HepG2 (cell line): ENCODE results near the gene CRIP1. TPM values are rescaled to one million over a fixed set of nuclear protein-coding genes. Genes with fewer than 3 reads are reported as not detected.

Experiments
- ATAC-seq: fragments of 200-7000 bp; cut with Tn5 transposase; 3 replicates; pipeline ENCODE4 v1.9.1; 2020; ENCODE audit warnings: mild to moderate bottlenecking, moderate library complexity
- BruUV-seq: library from RNA; stranded (reverse); fragments of 400-500 nt; replicated peaks from 2 replicates; lab custom pipeline; 2021; lab: Mats Ljungman, UMichigan
- CTCF ChIA-PET: fragments of 300-600 bp; formaldehyde crosslinking; extraction: SDS; loops from one replicate; lab custom pipeline; 2021; ENCODE audit warnings: low total read pairs, inconsistent platforms, low intra/inter-chr PET ratio; lab: Yijun Ruan, JAX
- POLR2A ChIA-PET: fragments of 350-600 bp; sonication (Branson Sonifier 250); formaldehyde crosslinking; loops from one replicate; lab custom pipeline; 2020; ENCODE audit warnings: antibody characterized with exemption, inconsistent platforms; lab: Yijun Ruan, JAX
- DNase-seq: peaks from one replicate; pipeline ENCODE4 v3.0.0-alpha.2; 2015; ENCODE audit warnings: low spot score
- FAIRE-seq: peaks from 3 replicates; lab custom pipeline; 2011; peaks lifted over from hg19 to GRCh38; lab: Jason Lieb, UNC
- H2AFZ ChIP-seq: one replicate; pipeline ENCODE4 v1.6.1; 2011; ENCODE audit warnings: low read length, inconsistent platforms
- H3K27ac ChIP-seq: fragments of 300-600 bp; 3 replicates; pipeline ENCODE4 v1.8.0; 2011; ENCODE audit warnings: mixed run types, mild to moderate bottlenecking, mixed read lengths, low read length, inconsistent platforms; ENCODE audit not compliant: insufficient read depth; ENCODE audit errors: extremely low read length
- H3K27me3 ChIP-seq, 2 experiments: fragments of 200-600 bp in 1 of 2; 2 replicates in 1 of 2; 3 replicates in 1 of 2; pipeline versions ENCODE4 v1.6.0 to v1.8.0; 2011; ENCODE audit warnings: low read length in 2 of 2, mild to moderate bottlenecking in 2 of 2, moderate library complexity in 2 of 2, inconsistent platforms in 1 of 2; ENCODE audit not compliant: insufficient read depth in 2 of 2, control insufficient read depth in 1 of 2
- H3K36me3 ChIP-seq, 2 experiments: fragments of 200-600 bp in 1 of 2; replicated peaks in 1 of 2; 2 replicates in 1 of 2; 3 replicates in 1 of 2; pipeline versions ENCODE4 v1.5.1 to v1.8.0; 2011; ENCODE audit warnings: low read length in 2 of 2, inconsistent platforms in 1 of 2; ENCODE audit not compliant: insufficient read depth in 2 of 2, control insufficient read depth in 1 of 2
- H3K4me1 ChIP-seq: 2 replicates; pipeline ENCODE4 v1.5.1; 2012; ENCODE audit warnings: low read length, inconsistent platforms; ENCODE audit not compliant: insufficient read depth
- H3K4me2 ChIP-seq: 2 replicates; pipeline ENCODE4 v1.6.0; 2011; ENCODE audit warnings: low read depth, low read length, inconsistent platforms
- H3K4me3 ChIP-seq, 3 experiments: fragments of 200-600 bp in 1 of 3; sonication (generic), shearing (Covaris generic) in 1 of 3; replicated peaks in 1 of 3; 2 replicates each; pipeline ENCODE4 v1.5.1; 2011 to 2016; ENCODE audit warnings: low read length in 3 of 3, inconsistent platforms in 2 of 3, low read depth in 2 of 3, mild to moderate bottlenecking in 2 of 3, control low read depth in 1 of 3, mixed read lengths in 1 of 3; ENCODE audit not compliant: insufficient read depth in 1 of 3
- H3K79me2 ChIP-seq: one replicate; pipeline ENCODE4 v1.6.1; 2011; ENCODE audit warnings: low read length, inconsistent platforms; ENCODE audit not compliant: insufficient read depth
- H3K9ac ChIP-seq: 2 replicates; pipeline ENCODE4 v1.6.0; 2011; ENCODE audit warnings: mild to moderate bottlenecking, low read depth, low read length, inconsistent platforms; ENCODE audit not compliant: insufficient read depth
- H3K9me3 ChIP-seq: 2 replicates; pipeline ENCODE4 v1.5.1; 2012; ENCODE audit warnings: mild to moderate bottlenecking, low read length
- H4K20me1 ChIP-seq: 2 replicates; pipeline ENCODE4 v1.6.0; 2011; ENCODE audit warnings: inconsistent platforms, mild to moderate bottlenecking, low read length, moderate library complexity; ENCODE audit not compliant: insufficient read depth
- CHD4 ChIP-seq: fragments of 200-600 bp; sonication (generic); IDR thresholded peaks from 2 replicates; pipeline ENCODE4 v1.7.0; 2017; ENCODE audit warnings: mild to moderate bottlenecking, low read length, borderline replicate concordance
- CTCF ChIP-seq: sonication (generic); formaldehyde crosslinking; IDR thresholded peaks from 2 replicates; pipeline ENCODE4 v1.5.0; 2020; ENCODE audit warnings: mild to moderate bottlenecking, missing genetic modification reagents, moderate library complexity
- E2F1 ChIP-seq: sonication (generic); formaldehyde crosslinking; IDR thresholded peaks from 2 replicates; pipeline ENCODE4 v1.5.0; 2020; ENCODE audit warnings: missing genetic modification reagents
- FOXC1 ChIP-seq: sonication (generic); formaldehyde crosslinking; IDR thresholded peaks from 2 replicates; pipeline ENCODE4 v1.8.0; 2022; ENCODE audit warnings: mild to moderate bottlenecking, missing genetic modification reagents, borderline replicate concordance
- FOXO1 ChIP-seq: sonication (generic); formaldehyde crosslinking; IDR thresholded peaks from 2 replicates; pipeline ENCODE4 v1.4.0; 2020; ENCODE audit warnings: missing genetic modification reagents
- HNRNPLL ChIP-seq: fragments of 200-400 bp; formaldehyde crosslinking; IDR thresholded peaks from 2 replicates; pipeline ENCODE4 v1.6.1; 2017; ENCODE audit warnings: mild to moderate bottlenecking, low read depth, low read length; ENCODE audit not compliant: poor library complexity, severe bottlenecking
- HOXA7 ChIP-seq: sonication (generic); formaldehyde crosslinking; IDR thresholded peaks from 2 replicates; pipeline ENCODE4 v1.8.1; 2022; ENCODE audit warnings: mild to moderate bottlenecking, missing genetic modification reagents, moderate library complexity
- KDM3A ChIP-seq: IDR thresholded peaks from 2 replicates; pipeline ENCODE4 v1.6.1; 2018; ENCODE audit warnings: low read depth, missing compliant biosample characterization
- SCMH1 ChIP-seq: sonication (generic); formaldehyde crosslinking; IDR thresholded peaks from 2 replicates; pipeline ENCODE4 v1.9.0; 2021; ENCODE audit warnings: missing genetic modification reagents, mild to moderate bottlenecking, borderline replicate concordance
- SNAPC5 ChIP-seq: sonication (generic); formaldehyde crosslinking; IDR thresholded peaks from 2 replicates; pipeline ENCODE4 v1.8.1; 2023; ENCODE audit warnings: mild to moderate bottlenecking, missing genetic modification reagents, borderline replicate concordance
- ZNF660 ChIP-seq: sonication (generic); formaldehyde crosslinking; IDR thresholded peaks from 2 replicates; pipeline ENCODE4 v1.5.1; 2020; ENCODE audit warnings: mild to moderate bottlenecking, low read depth, missing genetic modification reagents, borderline replicate concordance
- ZNF777 ChIP-seq: sonication (generic); formaldehyde crosslinking; IDR thresholded peaks from 2 replicates; pipeline ENCODE4 v1.4.0; 2020; ENCODE audit warnings: missing genetic modification reagents
- ZNF850 ChIP-seq: sonication (generic); formaldehyde crosslinking; conservative IDR thresholded peaks from 2 replicates; pipeline ENCODE4 v1.9.0; 2021; ENCODE audit warnings: mild to moderate bottlenecking, missing genetic modification reagents
- ZSCAN29 ChIP-seq: sonication (generic); formaldehyde crosslinking; conservative IDR thresholded peaks from 2 replicates; pipeline ENCODE4 v1.4.0; 2020; ENCODE audit warnings: mild to moderate bottlenecking, missing genetic modification reagents
- WGBS: methylation state at CpG from one replicate; pipeline ENCODE4 v1.1.6; 2017; ENCODE audit warnings: low lambda C conversion rate; 5-methylcytosine and 5-hydroxymethylcytosine counted together
- in situ Hi-C: cut with HindIII; loops from 2 replicates; pipeline ENCODE4 v1.10.0; 2017; ENCODE audit warnings: low pct_unique_long_range_greater_than_20kb; ENCODE audit not compliant: extremely low pct_ligation_motif_present
- intact Hi-C: fragments of 100-400 bp; cut with micrococcal nuclease; formaldehyde crosslinking; loops from one replicate; pipeline ENCODE4 v1.10.0; 2022; ENCODE audit not compliant: unreplicated experiment
- polyA plus RNA-seq, 8 experiments: library from polyadenylated mRNA; depleted of rRNA in 3 of 8; stranded (reverse) in 7 of 8; unstranded in 1 of 8; fragments of >200 nt; fragmentation: Illumina TruSeq in 4 of 8; extraction: Trizol in 4 of 8; gene quantifications; 2 replicates each; pipeline versions ENCODE4 v1.2.1 to v1.2.3, GENCODE V29; 2011 to 2016; ENCODE audit warnings: low read depth in 4 of 8, missing spikeins in 1 of 8, mixed read lengths in 1 of 8; ENCODE audit not compliant: insufficient read depth in 1 of 8
- total RNA-seq, 5 experiments: library from RNA; depleted of rRNA; stranded (reverse); fragments of >200 nt; fragmentation: Illumina TruSeq; extraction: Trizol; gene quantifications; 2 replicates each; pipeline ENCODE4 v1.2.3, GENCODE V29; 2016; ENCODE audit warnings: low read depth in 1 of 5

The CRIP1 gene
- total and polyA plus RNA-seq, 2 of the 13 experiments (the other 11 are each of a cell fraction or from before 2014, with no cell fraction given): 53.9 to 59.5 TPM

- in situ Hi-C loops (no loop called here), intact Hi-C loops (no loop called here)
- H3K9me3 ChIP-seq: no peaks in the 10 kb centered on the region
- ATAC-seq (no peak), FAIRE-seq (no peak), DNase-seq (no peak)
- no peak overlapping the region; a peak in 1 of 6 replicates for H3K4me3 ChIP-seq
- ChIA-PET CTCF (no interaction called here), POLR2A (no interaction called here)
- H3K4me1 ChIP-seq: peaks cover 72% of the 10 kb centered on the region
- peaks cover 0 to 26% of the 10 kb centered on the region in 2 experiments; a peak in 4 of 5 replicates for H3K27me3 ChIP-seq
- H3K9ac ChIP-seq: no peak overlapping the region
- H2AFZ ChIP-seq: no peak overlapping the region
- H3K4me2 ChIP-seq: no peak overlapping the region
- no TSS peak for BruUV-seq
- no peaks in the 10 kb centered on the region for H3K79me2 ChIP-seq
- no peak overlapping the region for H3K27ac ChIP-seq
- WGBS: 77% methylated on average over 4 of the region's 7 CpGs
- TF ChIP-seq HNRNPLL (no peak), SNAPC5 (CRISPR knock-in tag) (no peak), HOXA7 (CRISPR knock-in tag) (no peak), ZSCAN29 (CRISPR knock-in tag) (no peak), FOXC1 (CRISPR knock-in tag) (no peak), ZNF850 (CRISPR knock-in tag) (no peak), ZNF660 (no peak), KDM3A (CRISPR knock-in tag) (no peak), CHD4 (no peak), SCMH1 (no peak), CTCF (CRISPR knock-in tag) (no peak), E2F1 (no peak), FOXO1 (CRISPR knock-in tag) (no peak), ZNF777 (no peak)
- no peaks in the 10 kb centered on the region for H3K36me3 ChIP-seq
- H4K20me1 ChIP-seq: no peaks in the 10 kb centered on the region
Measured at GRCh38 chr14:105503296-105503640, 16.6 kb downstream of the CRIP1 start.
